Skeletal muscle satellite cell (primary cell): Measurements from ENCODE around the gene NADK.

ENCODE experiments used
- H3K27me3 ChIP-seq: 2 replicates; pipeline ENCODE4 v1.7.0; 2013; ENCODE audit warnings: low read length; ENCODE audit not compliant: control insufficient read depth, insufficient read depth
- H3K36me3 ChIP-seq: 2 replicates; pipeline ENCODE4 v1.7.0; 2013; ENCODE audit warnings: mild to moderate bottlenecking, control low read depth, low read length; ENCODE audit not compliant: insufficient read depth
- H3K4me1 ChIP-seq: 2 replicates; pipeline ENCODE4 v1.7.0; 2013; ENCODE audit warnings: low read length; ENCODE audit not compliant: control insufficient read depth, insufficient read depth
- H3K4me2 ChIP-seq: 2 replicates; pipeline ENCODE4 v1.7.0; 2013; ENCODE audit warnings: mild to moderate bottlenecking, low read length
- H3K4me3 ChIP-seq: 2 replicates; pipeline ENCODE4 v1.7.0; 2013; ENCODE audit warnings: low read length
- H3K9ac ChIP-seq: 2 replicates; pipeline ENCODE4 v1.7.0; 2013; ENCODE audit warnings: mild to moderate bottlenecking, low read depth, low read length, moderate library complexity
- H3K9me3 ChIP-seq: replicated peaks from 2 replicates; pipeline ENCODE4 v1.7.0; 2013; ENCODE audit warnings: mild to moderate bottlenecking, control low read depth, low read length

NADK gene

GRCh38 chr1:1784933-1785332 is 6.7 kb upstream of the NADK start:
- H3K36me3 ChIP-seq, result peaks cover 53% of the 10 kb centered on the region
- peaks cover 36% of the 10 kb centered on the region for H3K4me1 ChIP-seq

DNA sequence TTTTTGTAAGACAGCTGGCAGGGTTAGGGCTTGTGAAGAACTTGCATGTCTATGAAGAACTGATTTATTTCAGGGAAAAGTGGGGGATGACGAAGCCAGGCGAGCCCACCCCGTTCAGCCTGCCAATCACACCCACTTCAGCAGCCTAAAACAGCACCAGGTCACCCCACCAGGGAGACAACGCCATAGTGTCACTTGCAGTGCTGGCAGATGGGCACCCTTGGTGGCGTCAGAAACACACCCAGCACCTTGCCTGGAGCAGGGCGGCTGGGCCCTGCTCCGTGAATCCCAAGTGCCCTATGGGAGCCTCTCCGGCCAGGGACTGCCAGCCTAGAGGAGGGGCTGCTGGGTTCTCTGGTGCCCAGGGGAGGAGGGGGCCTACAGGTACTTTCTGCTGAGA is 5.0 kb upstream of the NADK start:
- H3K4me1 ChIP-seq, result peaks cover 53% of the 10 kb centered on the region
- no peaks in the 10 kb centered on the region for H3K9me3 ChIP-seq
- H3K4me2 ChIP-seq, result peak overlapping the region; percentile 72
- H3K9ac ChIP-seq, result no peak overlapping the region
- H3K36me3 ChIP-seq, result peaks cover 37% of the 10 kb centered on the region
- H3K27me3 ChIP-seq, result no peaks in the 10 kb centered on the region
- H3K4me3 ChIP-seq, result no peak overlapping the region

More at GRCh38 chr1:1784933-1785332, 6.7 kb upstream of the NADK start:
- Histone ChIP-seq H3K27me3 (no peaks in the 10 kb centered on the region), H3K4me2 (no peak overlapping the region), H3K9ac (no peak overlapping the region), H3K4me3 (no peak overlapping the region), H3K9me3 (no peaks in the 10 kb centered on the region)

GRCh38 chr1:1782399-1783221 is 4.3 kb upstream of the NADK start:
- Histone ChIP-seq H3K9ac (peak overlapping the region; percentile 18), H3K27me3 (no peaks in the 10 kb centered on the region), H3K36me3 (peaks cover 32% of the 10 kb centered on the region), H3K4me3 (peak overlapping the region; percentile 32), H3K9me3 (no peaks in the 10 kb centered on the region), H3K4me1 (peaks cover 53% of the 10 kb centered on the region), H3K4me2 (peak overlapping the region; percentile 72)

DNA sequence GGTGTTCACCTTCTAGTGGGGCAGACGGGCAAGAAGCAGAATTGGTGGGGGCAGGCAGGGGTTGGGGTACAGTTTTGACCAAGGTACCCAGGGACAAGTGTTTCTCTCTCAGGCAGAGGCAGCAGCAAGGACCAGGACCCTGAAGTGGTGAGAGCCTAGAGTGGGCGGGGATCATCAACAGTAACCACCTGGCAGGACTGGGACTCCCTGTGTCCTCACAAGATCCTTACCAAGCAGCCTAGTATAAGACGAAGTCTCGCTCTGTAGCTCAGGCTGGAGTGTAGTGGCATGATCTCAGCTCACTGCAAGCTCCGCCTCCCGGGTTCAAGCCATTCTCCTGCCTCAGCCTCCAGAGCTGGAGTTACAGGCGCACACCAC is 3.2 kb upstream of the NADK start:
- H3K27me3 ChIP-seq, result no peaks in the 10 kb centered on the region
- H3K9ac ChIP-seq, result no peak overlapping the region
- peaks cover 59% of the 10 kb centered on the region for H3K4me1 ChIP-seq
- H3K36me3 ChIP-seq, result peaks cover 21% of the 10 kb centered on the region
- no peak overlapping the region for H3K4me3 ChIP-seq
- H3K4me2 ChIP-seq, result no peak overlapping the region
- H3K9me3 ChIP-seq, result no peaks in the 10 kb centered on the region

- H3K4me2 ChIP-seq, result no peak overlapping the region
- H3K36me3 ChIP-seq, result peaks cover 16% of the 10 kb centered on the region
- H3K9ac ChIP-seq, result no peak overlapping the region
- H3K4me3 ChIP-seq, result no peak overlapping the region
- H3K27me3 ChIP-seq, result no peaks in the 10 kb centered on the region
- no peaks in the 10 kb centered on the region for H3K9me3 ChIP-seq
- peaks cover 60% of the 10 kb centered on the region for H3K4me1 ChIP-seq
These were observed 2.6 kb upstream of the NADK start for GRCh38 chr1:1780598-1781525.

GRCh38 chr1:1779691-1780597 is 1.7 kb upstream of the NADK start:
- H3K9ac ChIP-seq, result no peak overlapping the region
- no peaks in the 10 kb centered on the region for H3K27me3 ChIP-seq
- peaks cover 68% of the 10 kb centered on the region for H3K4me1 ChIP-seq
- H3K4me2 ChIP-seq, result peak overlapping the region; percentile 42
- H3K9me3 ChIP-seq, result no peaks in the 10 kb centered on the region
- peaks cover 8% of the 10 kb centered on the region for H3K36me3 ChIP-seq
- H3K4me3 ChIP-seq, result no peak overlapping the region

DNA sequence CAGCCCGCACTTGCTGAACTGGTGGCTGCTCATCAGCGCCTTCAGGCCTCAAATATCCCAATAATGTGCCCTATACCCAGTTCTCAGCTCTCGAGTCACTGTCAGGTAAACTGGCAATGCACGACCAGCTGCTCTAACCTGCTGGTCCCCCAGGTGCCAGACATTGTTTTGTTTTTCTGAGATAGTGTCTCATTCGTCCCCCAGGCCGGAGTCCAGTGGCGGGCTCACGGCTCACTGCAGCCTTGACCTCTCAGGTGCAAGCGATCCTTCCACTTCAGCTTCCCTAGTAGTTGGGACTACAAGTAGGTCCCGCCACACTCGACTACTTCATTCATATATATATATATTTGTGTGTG is 1.0 kb upstream of the NADK start:
- Histone ChIP-seq H3K9me3 (no peaks in the 10 kb centered on the region), H3K4me3 (peak overlapping the region; percentile 98), H3K4me1 (peaks cover 68% of the 10 kb centered on the region), H3K9ac (peak overlapping the region; percentile 95), H3K27me3 (no peaks in the 10 kb centered on the region), H3K4me2 (peak overlapping the region; percentile 95), H3K36me3 (peaks cover 3% of the 10 kb centered on the region)

DNA sequence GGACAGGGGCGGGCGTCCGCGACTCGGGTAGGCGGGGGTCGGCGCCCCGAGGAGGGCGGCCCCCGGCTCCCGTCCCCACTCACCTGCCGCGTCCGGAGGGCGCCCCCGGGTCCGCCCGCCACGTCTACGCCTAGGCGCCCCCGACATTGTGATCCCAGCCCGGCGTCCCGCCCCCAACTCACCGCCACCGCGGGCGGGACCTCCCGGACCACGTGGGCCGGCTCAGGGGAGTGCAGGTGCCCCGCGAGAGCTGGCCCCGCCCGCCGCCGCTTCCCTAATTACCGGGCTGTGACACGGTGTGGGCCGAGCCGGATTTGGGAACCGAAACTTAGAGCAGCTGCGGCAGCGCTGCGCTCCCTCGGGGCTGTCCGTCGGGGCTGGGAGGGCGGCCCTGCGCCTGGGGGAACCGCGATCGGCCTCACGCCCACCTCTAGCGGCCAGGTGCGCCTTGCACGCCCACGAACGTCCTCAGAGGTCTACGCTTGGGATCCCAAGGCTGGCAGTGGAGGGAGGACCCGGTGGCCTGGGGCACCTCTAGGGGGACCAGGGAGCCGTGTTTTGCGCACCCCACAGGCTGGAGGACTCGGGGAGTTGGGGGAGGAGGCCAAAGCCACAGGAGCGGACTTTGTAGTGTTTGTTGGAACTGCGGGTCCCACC is 521 bp upstream of the NADK start:
- Histone ChIP-seq H3K9ac (peak overlapping the region; percentile 95), H3K9me3 (no peaks in the 10 kb centered on the region), H3K4me1 (peaks cover 68% of the 10 kb centered on the region), H3K27me3 (no peaks in the 10 kb centered on the region), H3K4me3 (peak overlapping the region; percentile 98), H3K36me3 (peaks cover 3% of the 10 kb centered on the region), H3K4me2 (peak overlapping the region; percentile 95)

DNA sequence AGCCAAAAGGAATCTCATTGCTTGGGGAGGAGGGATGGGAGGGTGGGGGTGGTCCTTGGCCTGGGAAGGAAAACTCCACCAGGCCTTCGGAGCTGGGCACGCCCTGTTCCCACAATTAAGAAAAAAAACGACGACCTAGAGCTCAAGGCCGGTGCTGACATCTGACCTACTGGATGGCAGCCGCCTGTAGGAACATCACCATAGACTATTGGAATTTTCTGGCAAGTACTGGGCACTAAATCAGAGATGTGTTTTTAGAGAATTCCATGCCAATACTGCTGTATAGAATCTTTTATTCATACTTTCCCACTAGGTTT is 729 bp downstream of the NADK start:
- H3K36me3 ChIP-seq, result peaks cover 4% of the 10 kb centered on the region
- H3K9ac ChIP-seq, result peak overlapping the region; percentile 95
- H3K9me3 ChIP-seq, result no peaks in the 10 kb centered on the region
- H3K4me1 ChIP-seq, result peaks cover 57% of the 10 kb centered on the region
- peak overlapping the region; percentile 98 for H3K4me3 ChIP-seq
- no peaks in the 10 kb centered on the region for H3K27me3 ChIP-seq
- H3K4me2 ChIP-seq, result peak overlapping the region; percentile 95

- Histone ChIP-seq H3K27me3 (no peaks in the 10 kb centered on the region), H3K4me2 (peak overlapping the region; percentile 95), H3K9me3 (no peaks in the 10 kb centered on the region), H3K4me3 (peak overlapping the region; percentile 98), H3K4me1 (peaks cover 51% of the 10 kb centered on the region), H3K9ac (peak overlapping the region; percentile 95), H3K36me3 (peaks cover 10% of the 10 kb centered on the region)
These were observed 1.3 kb downstream of the NADK start for GRCh38 chr1:1776672-1777582.
